IMR-90 (cell line): ENCODE measurements around the gene MRPL11. TPM values are rescaled to one million over a fixed set of nuclear protein-coding genes. Genes with fewer than 3 reads are reported as not detected.

Source experiments
- ATAC-seq: fragments of 200-7000 bp; cut with Tn5 transposase; 2 replicates; pipeline ENCODE4 v1.9.1; 2020; ENCODE audit warnings: low read depth, mild to moderate bottlenecking, moderate library complexity
- BruUV-seq: library from RNA; stranded (reverse); fragments of 400-500 nt; replicated peaks from 2 replicates; lab custom pipeline; 2021; lab: Mats Ljungman, UMichigan
- CTCF ChIA-PET: fragments of 300-600 bp; formaldehyde crosslinking; extraction: SDS; loops from one replicate; lab custom pipeline; 2021; ENCODE audit warnings: antibody characterized with exemption; lab: Yijun Ruan, JAX
- POLR2A ChIA-PET: fragments of 300-600 bp; sonication (Branson Sonifier 250); formaldehyde crosslinking; loops from one replicate; lab custom pipeline; 2022; ENCODE audit warnings: antibody characterized with exemption; ENCODE audit not compliant: unreplicated experiment; lab: Charles Lee
- DNase-seq: peaks from one replicate; pipeline ENCODE4 v3.0.0; 2013
- H2AFZ ChIP-seq: replicated peaks from 2 replicates; pipeline ENCODE3; 2013; ENCODE audit warnings: low read length, mild to moderate bottlenecking; ENCODE audit not compliant: poor library complexity
- H2AK5ac ChIP-seq: 2 replicates; pipeline ENCODE4 v1.6.1; 2013; ENCODE audit warnings: low read depth, low read length, inconsistent platforms
- H2AK9ac ChIP-seq: replicated peaks from 2 replicates; pipeline ENCODE3; 2013; ENCODE audit warnings: mild to moderate bottlenecking, low read depth, low read length, moderate library complexity; ENCODE audit not compliant: poor library complexity
- H2BK120ac ChIP-seq: 2 replicates; pipeline ENCODE4 v1.6.1; 2013; ENCODE audit warnings: low read depth, low read length, inconsistent platforms
- H2BK15ac ChIP-seq: 3 replicates; pipeline ENCODE4 v1.6.1; 2013; ENCODE audit warnings: low read depth, low read length, inconsistent platforms
- H2BK20ac ChIP-seq: 2 replicates; pipeline ENCODE4 v1.6.1; 2013; ENCODE audit warnings: low read depth, mild to moderate bottlenecking, inconsistent platforms, low read length, moderate library complexity
- H2BK5ac ChIP-seq: 2 replicates; pipeline ENCODE4 v1.6.1; 2013; ENCODE audit warnings: mild to moderate bottlenecking, low read depth, low read length, inconsistent platforms; ENCODE audit not compliant: poor library complexity, severe bottlenecking
- H3K14ac ChIP-seq: replicated peaks from 2 replicates; pipeline ENCODE4 v1.6.1; 2013; ENCODE audit warnings: low read depth, low read length, inconsistent platforms
- H3K18ac ChIP-seq: 2 replicates; pipeline ENCODE4 v1.6.1; 2013; ENCODE audit warnings: low read depth, low read length, control low read depth
- H3K23ac ChIP-seq: 2 replicates; pipeline ENCODE4 v1.6.1; 2013; ENCODE audit warnings: low read depth, low read length, inconsistent platforms
- H3K27ac ChIP-seq: 2 replicates; pipeline ENCODE4 v1.5.1; 2013; ENCODE audit warnings: mild to moderate bottlenecking, control low read depth, low read length; ENCODE audit not compliant: insufficient read depth
- H3K27me3 ChIP-seq: 2 replicates; pipeline ENCODE4 v1.6.1; 2013; ENCODE audit warnings: low read length; ENCODE audit not compliant: control insufficient read depth, insufficient read depth
- H3K36me3 ChIP-seq: 2 replicates; pipeline ENCODE4 v1.6.1; 2013; ENCODE audit warnings: low read length, mixed read lengths; ENCODE audit not compliant: control insufficient read depth, insufficient read depth
- H3K4ac ChIP-seq: 2 replicates; pipeline ENCODE4 v1.6.1; 2013; ENCODE audit warnings: low read depth, low read length, inconsistent platforms
- H3K4me1 ChIP-seq: 2 replicates; pipeline ENCODE4 v1.6.1; 2013; ENCODE audit warnings: low read length, mixed read lengths; ENCODE audit not compliant: control insufficient read depth, insufficient read depth
- H3K4me2 ChIP-seq: 2 replicates; pipeline ENCODE4 v1.6.1; 2013; ENCODE audit warnings: low read depth, mild to moderate bottlenecking, control low read depth, low read length, moderate library complexity
- H3K4me3 ChIP-seq: 2 replicates; pipeline ENCODE4 v1.5.1; 2013; ENCODE audit warnings: low read depth, mild to moderate bottlenecking, control low read depth, low read length, moderate library complexity; ENCODE audit not compliant: insufficient read depth
- H3K56ac ChIP-seq: 2 replicates; pipeline ENCODE4 v1.6.1; 2013; ENCODE audit warnings: low read length, inconsistent platforms; ENCODE audit not compliant: insufficient read depth; ENCODE audit errors: extremely low read depth
- H3K79me1 ChIP-seq, 2 experiments: 2 replicates each; pipeline ENCODE4 v1.6.1; 2013; ENCODE audit warnings: low read length in 2 of 2, inconsistent platforms in 1 of 2, low read depth in 1 of 2
- H3K9ac ChIP-seq: 2 replicates; pipeline ENCODE4 v1.6.1; 2013; ENCODE audit warnings: low read depth, low read length, control low read depth
- H3K9me1 ChIP-seq: 2 replicates; pipeline ENCODE4 v1.6.1; 2013; ENCODE audit warnings: low read length, inconsistent platforms; ENCODE audit not compliant: insufficient read depth
- H3K9me3 ChIP-seq: 2 replicates; pipeline ENCODE4 v1.6.1; 2013; ENCODE audit warnings: low read length; ENCODE audit not compliant: control insufficient read depth, insufficient read depth
- H4K20me1 ChIP-seq: 2 replicates; pipeline ENCODE4 v1.6.1; 2013; ENCODE audit warnings: low read length, inconsistent platforms; ENCODE audit not compliant: insufficient read depth
- H4K5ac ChIP-seq: 2 replicates; pipeline ENCODE4 v1.6.1; 2013; ENCODE audit warnings: mild to moderate bottlenecking, low read depth, low read length, control low read depth
- H4K8ac ChIP-seq, 2 experiments: 2 replicates each; pipeline ENCODE4 v1.6.1; 2013; ENCODE audit warnings: low read depth in 2 of 2, low read length in 2 of 2, control low read depth in 1 of 2, inconsistent platforms in 1 of 2
- H4K91ac ChIP-seq: 2 replicates; pipeline ENCODE4 v1.6.1; 2013; ENCODE audit warnings: low read depth, low read length, inconsistent platforms; ENCODE audit not compliant: insufficient read depth
- CEBPB ChIP-seq: IDR thresholded peaks from 2 replicates; pipeline ENCODE4 v1.6.1; 2012; ENCODE audit warnings: low read depth, low read length, improper control_type of control experiment
- CHD1 ChIP-seq: IDR thresholded peaks from 2 replicates; pipeline ENCODE4 v1.6.1; 2012; ENCODE audit warnings: low read depth, low read length, improper control_type of control experiment
- FOS ChIP-seq: fragments of 150-350 bp; IDR thresholded peaks from 2 replicates; pipeline ENCODE4 v1.6.1; 2016; ENCODE audit warnings: low read depth, low read length
- NFE2L2 ChIP-seq: fragments of 150-350 bp; IDR thresholded peaks from 2 replicates; pipeline ENCODE4 v1.6.1; 2016; ENCODE audit warnings: low read depth, mild to moderate bottlenecking, low read length
- POLR2A ChIP-seq: IDR thresholded peaks from 2 replicates; pipeline ENCODE4 v1.6.1; 2012; ENCODE audit warnings: mild to moderate bottlenecking, low read depth, low read length
- RAD21 ChIP-seq: IDR thresholded peaks from 2 replicates; pipeline ENCODE4 v1.6.1; 2012; ENCODE audit warnings: low read length, improper control_type of control experiment
- RCOR1 ChIP-seq: IDR thresholded peaks from 2 replicates; pipeline ENCODE4 v1.6.1; 2012; ENCODE audit warnings: mild to moderate bottlenecking, low read length, improper control_type of control experiment; ENCODE audit not compliant: insufficient replicate concordance
- RFX5 ChIP-seq: IDR thresholded peaks from 2 replicates; pipeline ENCODE4 v1.8.0; 2012; ENCODE audit warnings: low read depth, mild to moderate bottlenecking, low read length, moderate library complexity
- SMC3 ChIP-seq: fragments of 150-350 bp; IDR thresholded peaks from 2 replicates; pipeline ENCODE4 v1.6.1; 2016; ENCODE audit warnings: low read depth, mild to moderate bottlenecking, antibody characterized with exemption, low read length, moderate library complexity
- dilution Hi-C: fragments of 300-500 bp; cut with HindIII; formaldehyde crosslinking; loops from one replicate; pipeline ENCODE4 v1.14.3; 2018; ENCODE audit warnings: low sequenced_read_pairs; ENCODE audit not compliant: unreplicated experiment
- in situ Hi-C: fragments of 300-500 bp; cut with MboI; formaldehyde crosslinking; loops from 3 replicates; pipeline ENCODE4 v1.14.3; 2019; ENCODE audit warnings: low sequenced_read_pairs, inconsistent platforms, mixed read lengths
- intact Hi-C: fragments of 100-400 bp; cut with micrococcal nuclease; formaldehyde crosslinking; loops from 2 replicates; pipeline ENCODE4 v1.10.0; 2022
- polyA plus RNA-seq, 3 experiments: library from polyadenylated mRNA; depleted of rRNA; stranded (reverse); fragments of >200 nt; gene quantifications; 2 replicates each; pipeline ENCODE4 v1.2.3, GENCODE V29; 2012; ENCODE audit warnings: low replicate concordance in 1 of 3
- total RNA-seq: library from RNA; depleted of rRNA; stranded (reverse); fragments of >200 nt; gene quantifications from 2 replicates; pipeline ENCODE4 v1.2.3, GENCODE V29; 2012
- TF ChIP-seq, protein P1 (sequence below): fragments of 150-350 bp; IDR thresholded peaks from 2 replicates; pipeline ENCODE4 v1.6.1; 2017; ENCODE audit warnings: mild to moderate bottlenecking, antibody characterized with exemption, low read length, low read depth

MRPL11 gene
- total and polyA plus RNA-seq, 2 of the 4 experiments (the other 2 are of a cell fraction): 45.5 to 45.6 TPM

DNA sequence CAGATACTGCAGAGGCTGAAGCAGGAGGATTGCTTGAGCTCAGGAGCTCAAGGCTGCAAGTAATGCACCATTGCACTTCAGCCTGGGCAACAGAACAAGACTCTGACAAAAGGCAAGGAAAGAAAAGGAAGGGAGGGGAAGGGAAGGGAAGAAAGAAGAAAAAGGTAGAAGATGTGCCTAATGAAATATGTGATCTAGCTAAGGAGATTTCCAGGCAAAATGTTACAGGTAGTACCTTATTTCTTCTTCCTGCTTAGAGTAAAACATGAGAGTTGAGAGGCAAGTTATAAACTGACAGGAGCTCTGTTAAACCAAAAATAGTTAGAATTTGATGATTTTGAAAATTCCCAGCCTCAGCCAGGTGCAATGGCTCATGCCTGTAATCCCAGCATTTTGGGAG, 23.4 kb upstream of the MRPL11 start:
- H4K5ac ChIP-seq: no peak overlapping the region
- no peak overlapping the region for H4K8ac ChIP-seq
- peaks cover 2% of the 10 kb centered on the region; the same call in 1 of the 2 replicates for H3K27me3 ChIP-seq
- no peak overlapping the region for H3K56ac ChIP-seq
- H2BK5ac ChIP-seq: no peak overlapping the region
- no peak overlapping the region for H2AK9ac ChIP-seq
- H2BK15ac ChIP-seq: no peak overlapping the region
- 0 out of 4 replicates have a peak, but pooled peaks cover 0 to 2% of the 10 kb centered on the region in 2 experiments for H3K79me1 ChIP-seq
- no peak overlapping the region for H3K9ac ChIP-seq
- no peak overlapping the region for H3K14ac ChIP-seq
- no peak overlapping the region for H3K4ac ChIP-seq
- in situ Hi-C loops: no loop called here
- ChIA-PET POLR2A (no interaction called here), CTCF (no interaction called here)
- no peaks in the 10 kb centered on the region for H3K9me1 ChIP-seq
- no peak overlapping the region for H3K4me2 ChIP-seq
- no peak overlapping the region for H2AK5ac ChIP-seq
- no peak for TF ChIP-seq CHD1
- no peak for TF ChIP-seq FOS
- TF ChIP-seq RFX5: no peak
- TF ChIP-seq SMC3: no peak
- no peak for TF ChIP-seq RAD21
- TF ChIP-seq POLR2A: no peak
- TF ChIP-seq, protein P1, sequence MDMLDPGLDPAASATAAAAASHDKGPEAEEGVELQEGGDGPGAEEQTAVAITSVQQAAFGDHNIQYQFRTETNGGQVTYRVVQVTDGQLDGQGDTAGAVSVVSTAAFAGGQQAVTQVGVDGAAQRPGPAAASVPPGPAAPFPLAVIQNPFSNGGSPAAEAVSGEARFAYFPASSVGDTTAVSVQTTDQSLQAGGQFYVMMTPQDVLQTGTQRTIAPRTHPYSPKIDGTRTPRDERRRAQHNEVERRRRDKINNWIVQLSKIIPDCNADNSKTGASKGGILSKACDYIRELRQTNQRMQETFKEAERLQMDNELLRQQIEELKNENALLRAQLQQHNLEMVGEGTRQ: no peak
- no peak for TF ChIP-seq CEBPB
- no peak for TF ChIP-seq NFE2L2
- no peak for TF ChIP-seq RCOR1
- dilution Hi-C loops: no loop called here
- no peak overlapping the region for H2BK120ac ChIP-seq
- no peak for ATAC-seq
- no peak overlapping the region for H3K23ac ChIP-seq
- DNase-seq: no peak
- no peaks in the 10 kb centered on the region for H3K36me3 ChIP-seq
- no peak overlapping the region for H3K4me3 ChIP-seq
- intact Hi-C loops: no loop called here
- BruUV-seq: no TSS peak
- H2AFZ ChIP-seq: no peak overlapping the region
- no peak overlapping the region for H2BK20ac ChIP-seq
- H3K9me3 ChIP-seq: peaks cover 4% of the 10 kb centered on the region; the same call in 1 of the 2 replicates
- no peak overlapping the region for H3K18ac ChIP-seq
- 0 out of 2 replicates have a peak, but pooled peaks cover 3% of the 10 kb centered on the region for H3K4me1 ChIP-seq
- no peaks in the 10 kb centered on the region for H4K20me1 ChIP-seq
- H3K27ac ChIP-seq: no peak overlapping the region
- no peak overlapping the region for H4K91ac ChIP-seq
